NCI-H460 (cell line): ENCODE results near the gene PLEKHF1. TPM values are rescaled to one million over a fixed set of nuclear protein-coding genes. Genes with fewer than 3 reads are reported as not detected.
A peak's percentile ranks its signal among the peaks of the same experiment; 100 is the strongest.

ENCODE experiments used
- DNase-seq: peaks from one replicate; pipeline ENCODE4 v3.0.0-alpha.2; 2016; ENCODE audit warnings: low read depth; ENCODE audit errors: extremely low read depth
- total RNA-seq: library from RNA; depleted of rRNA; stranded (reverse); fragments of >200 nt; shearing (Covaris generic); gene quantifications from 2 replicates; pipeline ENCODE4 v1.2.3, GENCODE V29; 2014; rRNA removed

Gene PLEKHF1
- total RNA-seq, 1 experiment from 2014 or later = 1.7 TPM

- peak; percentile 5 for DNase-seq
Measured at GRCh38 chr19:29715701-29716581, 50.7 kb downstream of the PLEKHF1 start.

DNA sequence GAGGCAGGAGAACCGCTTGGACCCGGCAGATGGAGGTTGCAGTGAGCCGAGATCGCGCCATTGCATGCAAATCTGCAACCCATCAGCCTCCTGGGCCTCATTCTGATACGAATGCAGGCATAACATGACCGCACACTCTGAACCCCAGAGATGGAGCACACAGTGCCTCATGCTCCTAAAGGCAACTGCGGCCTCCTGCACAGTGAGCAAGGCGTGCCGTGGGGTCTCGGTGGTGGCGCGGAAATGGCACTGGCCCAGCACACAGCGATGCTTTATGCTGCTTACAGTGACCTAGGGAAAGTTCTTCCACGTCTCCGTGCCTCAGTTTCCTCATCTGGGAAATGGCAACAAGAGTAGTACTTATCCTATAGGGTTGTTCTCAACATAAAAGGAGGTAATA lies 51.8 kb downstream of the PLEKHF1 start:
- no peak for DNase-seq

DNA sequence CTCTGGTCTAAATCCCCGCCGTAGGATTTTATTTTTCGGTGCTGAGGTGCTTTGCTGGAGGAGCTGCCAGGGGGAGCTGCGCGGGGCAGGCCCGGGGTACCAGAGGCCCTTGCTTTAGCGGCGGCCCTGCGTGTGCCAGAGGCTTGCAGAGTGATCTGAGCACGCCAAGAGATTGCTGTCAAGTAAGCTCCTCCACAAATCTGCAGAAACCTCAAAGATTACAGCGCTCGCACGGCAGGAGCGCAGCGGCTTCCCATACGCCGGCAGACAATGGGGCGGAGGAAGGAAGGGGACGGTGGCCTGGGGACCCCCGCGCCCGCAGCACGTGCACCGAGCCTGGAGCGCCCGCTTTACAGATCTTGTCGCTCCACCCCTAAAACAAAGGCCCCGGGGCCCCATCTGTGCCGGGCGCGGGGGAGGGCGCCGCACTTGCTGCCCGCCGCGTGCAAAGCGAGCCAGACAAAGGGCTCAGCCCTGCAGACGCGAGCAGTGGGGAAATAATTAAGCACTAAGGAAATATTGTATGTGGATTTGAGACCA lies 58.9 kb downstream of the PLEKHF1 start:
- no peak for DNase-seq

DNA sequence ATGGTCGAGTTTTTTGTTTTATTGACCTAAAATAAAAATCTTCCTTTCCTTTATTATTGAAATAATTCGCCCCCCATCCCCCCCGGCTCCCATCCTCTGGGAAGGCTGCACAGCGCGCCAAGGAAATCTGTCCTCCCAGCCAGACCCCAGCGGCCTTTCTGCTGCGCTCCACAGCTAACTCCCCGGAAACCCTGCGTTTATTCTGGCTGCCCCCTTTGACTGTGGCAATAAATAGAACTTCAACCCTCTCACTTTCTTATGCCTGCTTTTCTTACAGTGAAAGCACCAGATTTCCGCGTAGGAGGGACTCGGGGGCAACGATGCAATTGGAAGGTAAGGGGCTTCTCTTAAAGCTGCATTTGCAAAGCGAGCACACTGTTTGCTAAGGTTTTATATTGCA lies 59.5 kb downstream of the PLEKHF1 start:
- DNase-seq = no peak

Other genes with a start within 250 kb of the PLEKHF1 start
- not detected in 2 replicates for gene VSTM2B, start 139.5 kb upstream of the PLEKHF1 start, total RNA-seq
- 48.0 and 60.9 TPM in 2 replicates for gene POP4, start 59.2 kb upstream of the PLEKHF1 start, total RNA-seq
- 14.4 and 16.7 TPM in 2 replicates for gene C19orf12, start 49.8 kb downstream of the PLEKHF1 start, total RNA-seq
- 5.4 and 5.6 TPM in 2 replicates for gene CCNE1, start 146.5 kb downstream of the PLEKHF1 start, total RNA-seq